ENCODE measurements around the gene KDSR. TPM values are rescaled to one million over a fixed set of nuclear protein-coding genes. Genes with fewer than 3 reads are reported as not detected.

Gene KDSR
- polyA plus RNA-seq, 3 donors = 9.6 to 38.5 (median 29.9) TPM

DNA sequence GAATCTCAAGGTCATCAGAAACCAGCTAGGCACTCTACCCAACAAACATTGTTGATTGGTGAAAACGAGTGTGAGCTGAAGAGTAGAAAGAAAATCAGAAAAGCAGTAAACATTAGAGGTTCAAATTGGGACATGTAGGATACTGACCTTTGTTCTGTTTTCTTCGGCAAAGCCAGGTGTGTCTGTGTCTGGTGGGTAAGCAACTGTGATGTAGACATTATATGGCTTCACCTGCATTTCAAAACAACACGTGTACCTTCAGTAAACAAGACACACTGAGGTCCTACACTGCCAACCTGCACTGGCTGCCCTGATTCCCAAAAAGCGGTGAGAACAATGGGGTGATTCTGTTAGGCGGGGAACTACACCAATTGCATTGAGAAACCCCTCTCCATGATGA lies 22.7 kb downstream of the KDSR start:
- H3K4me2 ChIP-seq (replicated peaks; ENCODE audit: extremely low read depth, low read length, poor library complexity, severe bottlenecking) = no peak overlapping the region
- H3K27ac ChIP-seq (ENCODE audit: low read depth in 1 of 2, low read length in 2 of 2) = no peak overlapping the region
- intact Hi-C loops (cut with micrococcal nuclease) = no loop called here
- no peaks in the 10 kb centered on the region for H3K4me1 ChIP-seq (ENCODE audit: control insufficient read depth in 1 of 2, insufficient read depth in 2 of 2, low read length in 2 of 2)
- no peaks in the 10 kb centered on the region for H4K20me1 ChIP-seq (ENCODE audit: insufficient read depth, low read length)
- no peaks in the 10 kb centered on the region for H3K9me3 Mint-ChIP-seq
- no peak for DNase-seq
- TF ChIP-seq, protein P1, sequence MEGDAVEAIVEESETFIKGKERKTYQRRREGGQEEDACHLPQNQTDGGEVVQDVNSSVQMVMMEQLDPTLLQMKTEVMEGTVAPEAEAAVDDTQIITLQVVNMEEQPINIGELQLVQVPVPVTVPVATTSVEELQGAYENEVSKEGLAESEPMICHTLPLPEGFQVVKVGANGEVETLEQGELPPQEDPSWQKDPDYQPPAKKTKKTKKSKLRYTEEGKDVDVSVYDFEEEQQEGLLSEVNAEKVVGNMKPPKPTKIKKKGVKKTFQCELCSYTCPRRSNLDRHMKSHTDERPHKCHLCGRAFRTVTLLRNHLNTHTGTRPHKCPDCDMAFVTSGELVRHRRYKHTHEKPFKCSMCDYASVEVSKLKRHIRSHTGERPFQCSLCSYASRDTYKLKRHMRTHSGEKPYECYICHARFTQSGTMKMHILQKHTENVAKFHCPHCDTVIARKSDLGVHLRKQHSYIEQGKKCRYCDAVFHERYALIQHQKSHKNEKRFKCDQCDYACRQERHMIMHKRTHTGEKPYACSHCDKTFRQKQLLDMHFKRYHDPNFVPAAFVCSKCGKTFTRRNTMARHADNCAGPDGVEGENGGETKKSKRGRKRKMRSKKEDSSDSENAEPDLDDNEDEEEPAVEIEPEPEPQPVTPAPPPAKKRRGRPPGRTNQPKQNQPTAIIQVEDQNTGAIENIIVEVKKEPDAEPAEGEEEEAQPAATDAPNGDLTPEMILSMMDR (IDR thresholded peaks at IDR 0.05) = no peak
- no peaks in the 10 kb centered on the region for H3K27me3 ChIP-seq (ENCODE audit: control insufficient read depth in 2 of 2, insufficient read depth in 2 of 2, low read length in 2 of 2)
- no peak overlapping the region for H3K4me3 ChIP-seq (replicated peaks in 1 of 3; ENCODE audit: low read depth in 2 of 3, low read length in 3 of 3)
- no peak overlapping the region for H3K9ac ChIP-seq (ENCODE audit: insufficient read depth, low read length, poor library complexity, severe bottlenecking)
- peaks cover 60 to 71% of the 10 kb centered on the region in 2 donors for H3K36me3 Mint-ChIP-seq
- peaks cover 39 to 81% of the 10 kb centered on the region in 2 donors for H3K36me3 ChIP-seq (replicated peaks in 1 of 2; ENCODE audit: control insufficient read depth in 1 of 2, insufficient read depth in 2 of 2, low read length in 2 of 2)
- 94% methylated on average over 3 of the region's 5 CpGs for WGBS (ENCODE audit: insufficient coverage)
- no peak overlapping the region for H3K4me3 Mint-ChIP-seq
- H3K79me2 ChIP-seq (ENCODE audit: insufficient read depth, low read length) = no peaks in the 10 kb centered on the region
- H2AFZ ChIP-seq (ENCODE audit: insufficient read depth, low read depth, low read length, poor library complexity, severe bottlenecking) = no peak overlapping the region
- peaks cover 2% of the 10 kb centered on the region for H3K4me1 Mint-ChIP-seq
- no peaks in the 10 kb centered on the region for H3K9me3 ChIP-seq (replicated peaks in 1 of 2; ENCODE audit: control insufficient read depth in 1 of 2, insufficient read depth in 1 of 2, low read length in 2 of 2)
- peaks cover 0 to 2% (median 0%) of the 10 kb centered on the region in 3 donors for H3K27me3 Mint-ChIP-seq (ENCODE audit: low read depth in 3 of 3)
- no peak overlapping the region for H3K27ac Mint-ChIP-seq

DNA sequence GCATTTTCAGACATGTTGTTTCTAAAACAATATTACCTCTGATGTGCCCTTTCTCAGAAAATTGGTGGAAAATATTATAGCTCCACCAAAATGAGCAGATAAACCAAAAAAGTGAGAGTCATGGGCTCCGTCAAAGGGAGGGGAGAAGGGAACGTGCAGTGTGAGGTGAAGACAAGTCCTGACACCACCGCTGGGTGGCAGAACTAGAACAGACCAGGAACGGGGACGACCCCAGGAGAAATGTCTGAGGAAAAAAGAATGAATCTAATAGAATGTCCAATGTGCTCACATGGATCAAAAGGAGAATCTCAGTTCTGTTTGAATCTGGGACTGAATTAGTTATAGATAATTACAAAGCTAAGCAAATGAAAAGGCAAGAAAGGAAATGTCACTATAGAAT lies 24.8 kb downstream of the KDSR start:
- no peak for DNase-seq
- WGBS (ENCODE audit: insufficient coverage) = 81% methylated on average over 5 of the region's 5 CpGs
- peak overlapping the region in 1 of 7 donors; percentile 28 for H3K27ac Mint-ChIP-seq

More for the DNA sequence above, 24.8 kb downstream of the KDSR start:
- Histone ChIP-seq H3K9ac (ENCODE audit: insufficient read depth, low read length, poor library complexity, severe bottlenecking) (no peak overlapping the region), H2AFZ (ENCODE audit: insufficient read depth, low read depth, low read length, poor library complexity, severe bottlenecking) (no peak overlapping the region), H3K79me2 (ENCODE audit: insufficient read depth, low read length) (no peaks in the 10 kb centered on the region), H3K27ac (ENCODE audit: low read depth in 1 of 2, low read length in 2 of 2) (no peak overlapping the region), H3K4me3 (replicated peaks in 1 of 3; ENCODE audit: low read depth in 2 of 3, low read length in 3 of 3) (no peak overlapping the region), H3K27me3 (ENCODE audit: control insufficient read depth in 2 of 2, insufficient read depth in 2 of 2, low read length in 2 of 2) (no peaks in the 10 kb centered on the region), H3K36me3 (replicated peaks in 1 of 2; ENCODE audit: control insufficient read depth in 1 of 2, insufficient read depth in 2 of 2, low read length in 2 of 2) (peaks cover 30 to 84% of the 10 kb centered on the region in 2 donors), H3K4me2 (replicated peaks; ENCODE audit: extremely low read depth, low read length, poor library complexity, severe bottlenecking) (no peak overlapping the region), H4K20me1 (ENCODE audit: insufficient read depth, low read length) (no peaks in the 10 kb centered on the region), H3K9me3 (replicated peaks in 1 of 2; ENCODE audit: control insufficient read depth in 1 of 2, insufficient read depth in 1 of 2, low read length in 2 of 2) (no peaks in the 10 kb centered on the region), H3K4me1 (ENCODE audit: control insufficient read depth in 1 of 2, insufficient read depth in 2 of 2, low read length in 2 of 2) (no peaks in the 10 kb centered on the region)
- H3K4me3 Mint-ChIP-seq = no peak overlapping the region
- intact Hi-C loops (cut with micrococcal nuclease) = no loop called here
- H3K9me3 Mint-ChIP-seq = no peaks in the 10 kb centered on the region
- H3K4me1 Mint-ChIP-seq = peaks cover 2% of the 10 kb centered on the region
- peaks cover 0 to 2% (median 0%) of the 10 kb centered on the region in 3 donors for H3K27me3 Mint-ChIP-seq (ENCODE audit: low read depth in 3 of 3)
- peaks cover 62 to 67% of the 10 kb centered on the region in 2 donors for H3K36me3 Mint-ChIP-seq
- TF ChIP-seq, protein P1 (IDR thresholded peaks at IDR 0.05) = peak; percentile 53

Measured in CD14-positive monocyte (primary cell).